ENCODE measurements around the gene RTF1. TPM values are rescaled to one million over a fixed set of nuclear protein-coding genes. Genes with fewer than 3 reads are reported as not detected.
"Not testable (repeated sequence)": the region's sequence is repeated elsewhere in the genome, so short reads cannot be mapped to it uniquely, and the experiment has no call there.

The RTF1 gene
- polyA plus RNA-seq, 1 experiment = 40.8 TPM

DNA sequence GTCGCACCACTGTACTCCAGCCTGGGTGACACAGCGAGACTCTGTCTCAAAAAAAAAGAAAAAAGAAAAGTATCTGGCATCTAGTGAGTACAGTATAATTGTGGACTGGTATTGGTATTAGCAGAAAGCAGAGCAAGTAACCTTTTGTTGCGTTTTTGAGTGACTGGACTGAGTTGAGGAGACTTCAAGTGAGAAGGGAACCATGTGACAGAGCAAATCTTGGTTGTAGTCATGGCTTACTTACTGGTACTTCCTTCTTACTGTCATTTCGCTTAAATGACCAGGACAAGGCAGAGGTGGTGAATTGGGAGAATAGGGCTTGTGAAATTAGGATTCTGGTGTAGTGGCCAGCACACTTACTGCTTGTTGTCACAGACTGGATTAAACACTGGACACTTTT is 20.6 kb downstream of the RTF1 start:
- no peak overlapping the region for H3K4me3 ChIP-seq (ENCODE audit: low read depth, low read length)
- no peak overlapping the region for H3K27ac ChIP-seq (ENCODE audit: low read depth, low read length)
- CTCF ChIA-PET = no interaction called here
- H3K9me3 ChIP-seq (ENCODE audit: control insufficient read depth, insufficient read depth, low read length) = no peaks in the 10 kb centered on the region
- POLR2A ChIA-PET = no interaction called here
- no peak for DNase-seq (ENCODE audit: low read depth, low spot score)
- no peaks in the 10 kb centered on the region for H3K27me3 ChIP-seq (ENCODE audit: control insufficient read depth, insufficient read depth, low read length)
- TF ChIP-seq, protein P1, sequence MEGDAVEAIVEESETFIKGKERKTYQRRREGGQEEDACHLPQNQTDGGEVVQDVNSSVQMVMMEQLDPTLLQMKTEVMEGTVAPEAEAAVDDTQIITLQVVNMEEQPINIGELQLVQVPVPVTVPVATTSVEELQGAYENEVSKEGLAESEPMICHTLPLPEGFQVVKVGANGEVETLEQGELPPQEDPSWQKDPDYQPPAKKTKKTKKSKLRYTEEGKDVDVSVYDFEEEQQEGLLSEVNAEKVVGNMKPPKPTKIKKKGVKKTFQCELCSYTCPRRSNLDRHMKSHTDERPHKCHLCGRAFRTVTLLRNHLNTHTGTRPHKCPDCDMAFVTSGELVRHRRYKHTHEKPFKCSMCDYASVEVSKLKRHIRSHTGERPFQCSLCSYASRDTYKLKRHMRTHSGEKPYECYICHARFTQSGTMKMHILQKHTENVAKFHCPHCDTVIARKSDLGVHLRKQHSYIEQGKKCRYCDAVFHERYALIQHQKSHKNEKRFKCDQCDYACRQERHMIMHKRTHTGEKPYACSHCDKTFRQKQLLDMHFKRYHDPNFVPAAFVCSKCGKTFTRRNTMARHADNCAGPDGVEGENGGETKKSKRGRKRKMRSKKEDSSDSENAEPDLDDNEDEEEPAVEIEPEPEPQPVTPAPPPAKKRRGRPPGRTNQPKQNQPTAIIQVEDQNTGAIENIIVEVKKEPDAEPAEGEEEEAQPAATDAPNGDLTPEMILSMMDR (IDR thresholded peaks at IDR 0.05; ENCODE audit: low read depth, low read length) = no peak

DNA sequence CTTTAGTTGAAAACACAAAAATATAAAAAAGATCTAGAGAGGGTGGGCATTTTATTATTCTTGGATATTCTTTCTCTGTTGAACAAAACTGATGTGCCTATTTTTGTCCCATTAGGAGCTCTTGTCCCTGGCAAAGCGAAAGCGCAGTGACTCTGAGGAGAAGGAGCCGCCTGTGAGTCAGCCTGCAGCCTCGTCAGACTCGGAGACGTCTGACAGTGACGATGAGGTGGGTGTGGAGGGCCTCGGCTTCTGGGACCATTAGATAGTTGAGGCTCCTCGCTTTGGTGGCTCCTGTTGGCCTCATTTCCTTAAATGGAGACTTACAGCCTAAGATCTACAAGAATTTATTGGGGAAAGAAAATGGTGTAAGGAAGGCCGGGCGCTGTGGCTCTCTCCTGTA is 21.3 kb downstream of the RTF1 start:
- POLR2A ChIA-PET = interaction anchor here (0.6 kb wide), 2 partner anchors 261 to 969 kb away, joined by 3 read pairs; no protein-coding TSS in a partner anchor
- Histone ChIP-seq H3K9me3 (ENCODE audit: control insufficient read depth, insufficient read depth, low read length) (no peaks in the 10 kb centered on the region), H3K27ac (ENCODE audit: low read depth, low read length) (peak overlapping the region; percentile 31), H3K4me3 (ENCODE audit: low read depth, low read length) (no peak overlapping the region), H3K27me3 (ENCODE audit: control insufficient read depth, insufficient read depth, low read length) (no peaks in the 10 kb centered on the region)
- CTCF ChIA-PET = no interaction called here
- no peak for DNase-seq (ENCODE audit: low read depth, low spot score)
- TF ChIP-seq, protein P1 (IDR thresholded peaks at IDR 0.05; ENCODE audit: low read depth, low read length) = no peak

GRCh38 chr15:41438745-41439144 is 21.9 kb downstream of the RTF1 start:
- POLR2A ChIA-PET = interaction anchor here (0.6 to 0.7 kb wide), 3 partner anchors 123 to 970 kb away, joined by 3 to 4 read pairs (median 3); no protein-coding TSS in a partner anchor
- CTCF ChIA-PET; DNase-seq (ENCODE audit: low read depth, low spot score); H3K9me3 ChIP-seq (ENCODE audit: control insufficient read depth, insufficient read depth, low read length); H3K27me3 ChIP-seq (ENCODE audit: control insufficient read depth, insufficient read depth, low read length); H3K4me3 ChIP-seq (ENCODE audit: low read depth, low read length); H3K27ac ChIP-seq (ENCODE audit: low read depth, low read length): not testable (repeated sequence)

DNA sequence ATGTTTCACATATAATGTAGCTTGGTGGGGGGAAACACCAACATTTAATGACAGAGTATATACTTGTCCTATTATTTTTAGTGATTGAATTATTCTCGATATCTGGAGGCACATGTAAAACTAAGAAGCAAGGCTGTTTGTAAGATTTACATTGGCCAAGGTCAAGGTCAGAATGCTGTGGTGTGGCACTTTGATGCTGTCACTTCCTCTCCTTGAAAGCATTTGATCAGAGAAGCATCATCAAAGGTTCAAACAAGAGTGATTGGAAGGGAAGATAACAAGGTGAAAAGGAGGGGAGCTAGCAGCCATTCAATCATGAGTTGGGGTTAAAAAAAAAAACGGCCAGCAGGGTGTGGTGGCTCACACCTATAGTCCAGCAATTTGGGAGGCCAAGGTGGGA is 26.4 kb downstream of the RTF1 start:
- TF ChIP-seq, protein P1 (IDR thresholded peaks at IDR 0.05; ENCODE audit: low read depth, low read length) = no peak
- Histone ChIP-seq H3K4me3 (ENCODE audit: low read depth, low read length) (no peak overlapping the region), H3K9me3 (ENCODE audit: control insufficient read depth, insufficient read depth, low read length) (no peaks in the 10 kb centered on the region), H3K27me3 (ENCODE audit: control insufficient read depth, insufficient read depth, low read length) (no peaks in the 10 kb centered on the region), H3K27ac (ENCODE audit: low read depth, low read length) (no peak overlapping the region)
- DNase-seq (ENCODE audit: low read depth, low spot score) = no peak
- CTCF ChIA-PET = interaction anchor here (0.7 kb wide), 1 partner anchor 18 kb away, joined by 3 read pairs; no protein-coding TSS in a partner anchor
- POLR2A ChIA-PET = no interaction called here

DNA sequence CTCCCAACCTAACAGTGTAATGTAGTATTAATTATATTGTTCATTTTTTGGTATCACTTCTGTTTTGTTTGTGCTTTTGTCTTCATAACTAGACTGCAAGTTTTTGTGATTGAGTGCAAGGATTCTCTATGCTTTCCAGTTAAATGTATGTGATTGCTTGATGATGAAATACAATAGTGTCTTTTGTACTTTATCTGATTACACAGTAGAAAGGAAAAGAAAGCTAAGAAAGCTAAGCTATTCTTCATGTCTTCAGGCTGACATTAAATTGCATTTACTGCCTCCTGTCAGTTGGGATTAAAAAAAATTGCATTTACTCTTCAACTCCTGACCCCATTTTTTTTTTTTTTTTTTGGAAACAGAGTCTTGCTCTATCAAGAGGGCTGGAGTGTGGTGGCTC is 28.5 kb downstream of the RTF1 start:
- Histone ChIP-seq H3K27ac (ENCODE audit: low read depth, low read length) (no peak overlapping the region), H3K27me3 (ENCODE audit: control insufficient read depth, insufficient read depth, low read length) (no peaks in the 10 kb centered on the region), H3K9me3 (ENCODE audit: control insufficient read depth, insufficient read depth, low read length) (no peaks in the 10 kb centered on the region), H3K4me3 (ENCODE audit: low read depth, low read length) (no peak overlapping the region)
- TF ChIP-seq, protein P1 (IDR thresholded peaks at IDR 0.05; ENCODE audit: low read depth, low read length) = no peak
- CTCF ChIA-PET = interaction anchor here (0.7 to 1.4 kb wide), 4 partner anchors 20 to 553 kb away, joined by 3 to 4 read pairs (median 4); no protein-coding TSS in a partner anchor
- DNase-seq (ENCODE audit: low read depth, low spot score) = no peak
- POLR2A ChIA-PET = interaction anchor here (0.7 kb wide), 1 partner anchor 329 kb away, joined by 6 read pairs; the partner anchor contains the start of gene MAPKBP1

Measured in AG04450 (cell line).